Adrenal gland (tissue), 12 donors: ENCODE measurements around the gene EML6. TPM values are rescaled to one million over a fixed set of nuclear protein-coding genes. Genes with fewer than 3 reads are reported as not detected.

Experiments
- DNase-seq, 7 donors: peaks; one replicate each; pipeline ENCODE4 v3.0.0-alpha.2; 2019 to 2020
- H3K27ac ChIP-seq, 5 donors: fragments of 200-600 bp; sonication (generic) in 4 of 5; 1 replicate in 3 of 5; 2 replicates in 2 of 5; pipeline versions ENCODE4 v1.5.1 to v1.8.0; 2016 to 2020; ENCODE audit warnings: mild to moderate bottlenecking in 1 of 5
- H3K27me3 ChIP-seq: fragments of 200-600 bp; 2 replicates; pipeline ENCODE4 v1.8.0; 2021
- H3K36me3 ChIP-seq, 2 donors: fragments of 200-600 bp; replicated peaks in 1 of 2; 1 replicate in 1 of 2; 2 replicates in 1 of 2; pipeline versions ENCODE4 v1.5.1 to v1.8.0; 2018 to 2022
- H3K4me1 ChIP-seq, 2 donors: fragments of 200-600 bp; replicated peaks in 1 of 2; 1 replicate in 1 of 2; 2 replicates in 1 of 2; pipeline versions ENCODE4 v1.5.1 to v1.8.0; 2018 to 2021
- H3K4me3 ChIP-seq, 4 donors: fragments of 200-600 bp; sonication (generic) in 3 of 4; one replicate each; pipeline ENCODE4 v1.5.1; 2016 to 2018
- H3K9me3 ChIP-seq, 3 donors: fragments of 200-600 bp; sonication (generic) in 1 of 3; replicated peaks in 1 of 3; 1 replicate in 2 of 3; 2 replicates in 1 of 3; pipeline versions ENCODE4 v1.5.1 to v1.8.0; 2016 to 2021
- POLR2A ChIP-seq, 2 donors: fragments of 450-650 bp; IDR thresholded peaks; one replicate each; pipeline ENCODE4 v1.6.1; 2017; ENCODE audit warnings: antibody characterized with exemption in 2 of 2, mild to moderate bottlenecking in 2 of 2, moderate library complexity in 1 of 2
- WGBS, 4 donors: extraction: QIAGEN DNeasy Blood & Tissue Kit in 2 of 4; methylation state at CpG; one replicate each; pipeline versions ENCODE4 v1.1.5 to v1.1.7; 2013 to 2017; 5-methylcytosine and 5-hydroxymethylcytosine counted together
- intact Hi-C, 2 donors: fragments of 100-400 bp; cut with DNase I; formaldehyde crosslinking; loops; one replicate each; pipeline versions ENCODE4 v1.14.1 to v1.15.0; 2022 to 2023
- polyA plus RNA-seq, 3 donors: library from polyadenylated mRNA; stranded (reverse); fragments of 200-250 nt in 2 of 3; fragments of 350-450 nt in 1 of 3; fragmentation: Illumina TruSeq in 1 of 3; extraction: RNeasy Lipid Tissue Mini Kit (QIAGEN cat#74804) in 1 of 3; gene quantifications; one replicate each; pipeline ENCODE4 v1.2.3, GENCODE V29; 2013 to 2014
- small RNA-seq, 2 donors: library from RNA; depleted of rRNA; stranded (forward); fragments of <200 nt; gene quantifications; one replicate each; pipeline ENCODE3, GENCODE V24; 2016
- total RNA-seq, 9 donors: library from RNA; depleted of rRNA in 4 of 9; stranded (reverse); fragments of >200 nt in 4 of 9; fragments of 120-200 nt in 1 of 9; fragmentation: NEBNext Ultra II Directional in 1 of 9; extraction: Animal tissue kit (Norgen Biotek cat#: 25700) in 1 of 9; gene quantifications; one replicate each; pipeline versions ENCODE4 v1.1.0 to v1.2.4, GENCODE V29; 2013 to 2023
- TF ChIP-seq, protein P1 (sequence below), 6 experiments: fragments of 450-650 bp in 4 of 6; fragments of 200-600 bp in 2 of 6; sonication (generic) in 1 of 6; IDR thresholded peaks; 1 replicate in 5 of 6; 2 replicates in 1 of 6; pipeline versions ENCODE4 v1.5.1 to v1.8.0; 2016 to 2021; ENCODE audit warnings: antibody characterized with exemption in 6 of 6, mild to moderate bottlenecking in 2 of 6, moderate library complexity in 1 of 6
- donor health status: healthy with polysubstance abuse.
- donor health status: Bipolar disorder and iron deficiency.
- donor health status: DM: yes; HTN: yes; CAD: no.
- donor health status: DM: no; HTN: no; CAD: no.
- donor health status: DM: no; HTN: no; CAD: no.
- donor health status: DM: yes; HTN: yes; CAD: no.

The EML6 gene
- total and polyA plus RNA-seq, 12 donors, result 6.0 to 19.3 (median 10.9) TPM

GRCh38 chr2:55019526-55020258 is 296.2 kb downstream of the EML6 start:
- no peak for DNase-seq
- no peaks in the 10 kb centered on the region for H3K27me3 ChIP-seq
- peak overlapping the region in 2 of 5 donors; percentile 19 to 44 for H3K27ac ChIP-seq
- no peaks in the 10 kb centered on the region for H3K36me3 ChIP-seq
- no peak overlapping the region for H3K4me3 ChIP-seq
- intact Hi-C loops, result loop anchor here in 1 of 2 donors (10.0 kb wide), 1 partner anchor 145 kb away; no protein-coding TSS in a partner anchor
- TF ChIP-seq, protein P1, sequence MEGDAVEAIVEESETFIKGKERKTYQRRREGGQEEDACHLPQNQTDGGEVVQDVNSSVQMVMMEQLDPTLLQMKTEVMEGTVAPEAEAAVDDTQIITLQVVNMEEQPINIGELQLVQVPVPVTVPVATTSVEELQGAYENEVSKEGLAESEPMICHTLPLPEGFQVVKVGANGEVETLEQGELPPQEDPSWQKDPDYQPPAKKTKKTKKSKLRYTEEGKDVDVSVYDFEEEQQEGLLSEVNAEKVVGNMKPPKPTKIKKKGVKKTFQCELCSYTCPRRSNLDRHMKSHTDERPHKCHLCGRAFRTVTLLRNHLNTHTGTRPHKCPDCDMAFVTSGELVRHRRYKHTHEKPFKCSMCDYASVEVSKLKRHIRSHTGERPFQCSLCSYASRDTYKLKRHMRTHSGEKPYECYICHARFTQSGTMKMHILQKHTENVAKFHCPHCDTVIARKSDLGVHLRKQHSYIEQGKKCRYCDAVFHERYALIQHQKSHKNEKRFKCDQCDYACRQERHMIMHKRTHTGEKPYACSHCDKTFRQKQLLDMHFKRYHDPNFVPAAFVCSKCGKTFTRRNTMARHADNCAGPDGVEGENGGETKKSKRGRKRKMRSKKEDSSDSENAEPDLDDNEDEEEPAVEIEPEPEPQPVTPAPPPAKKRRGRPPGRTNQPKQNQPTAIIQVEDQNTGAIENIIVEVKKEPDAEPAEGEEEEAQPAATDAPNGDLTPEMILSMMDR (IDR thresholded peaks at IDR 0.05), result no peak
- no peak for TF ChIP-seq POLR2A (IDR thresholded peaks at IDR 0.05)
- peaks cover 19 to 40% of the 10 kb centered on the region in 2 donors for H3K4me1 ChIP-seq
- no peaks in the 10 kb centered on the region for H3K9me3 ChIP-seq
- 61 to 78% (median 70%) methylated on average over 5 of the region's 5 CpGs for WGBS, 4 donors

Small RNAs within 50 kb of the gene (small RNA-seq; reads per million reads assigned to genes)
- 0 reads per million in 2 donors for gene RNU6-433P
- gene RNU7-81P, result 0 reads per million in 2 donors
